Measurements from ENCODE around the gene GSTA4. TPM values are rescaled to one million over a fixed set of nuclear protein-coding genes. Genes with fewer than 3 reads are reported as not detected.

The GSTA4 gene
- total and polyA plus RNA-seq, 10 donors: 8.5 to 23.3 (median 15.0) TPM

GRCh38 chr6:53027131-53027718 is 32.1 kb upstream of the GSTA4 start:
- intact Hi-C loops (cut with DNase I; ENCODE audit: low total_unique reads): no loop called here
- WGBS, 5 donors: 67 to 87% (median 74%) methylated on average over 5 of the region's 5 CpGs
- no peaks in the 10 kb centered on the region for H3K4me1 ChIP-seq

GRCh38 chr6:53026526-53026925 is 31.4 kb upstream of the GSTA4 start:
- intact Hi-C loops (cut with DNase I; ENCODE audit: low total_unique reads): no loop called here
- no peaks in the 10 kb centered on the region for H3K4me1 ChIP-seq
- H3K27ac ChIP-seq: no peak overlapping the region
- no peak for DNase-seq
- H3K4me3 ChIP-seq: no peak overlapping the region
- no peaks in the 10 kb centered on the region for H3K27me3 ChIP-seq (replicated peaks in 1 of 7)
- H3K36me3 ChIP-seq: peaks cover 0 to 83% (median 21%) of the 10 kb centered on the region in 6 donors
- H3K9me3 ChIP-seq: no peaks in the 10 kb centered on the region
- WGBS, 5 donors: 72 to 84% (median 81%) methylated on average over 3 of the region's 3 CpGs
- TF ChIP-seq POLR2AphosphoS5 (IDR thresholded peaks at IDR 0.05): no peak
- TF ChIP-seq CTCF (IDR thresholded peaks at IDR 0.05 in 8 of 11, conservative IDR thresholded peaks at IDR 0.05 in 3 of 11): no peak
- no peak for TF ChIP-seq POLR2A (IDR thresholded peaks at IDR 0.05)

More at GRCh38 chr6:53027131-53027718, 32.1 kb upstream of the GSTA4 start:
- H3K27ac ChIP-seq: no peak overlapping the region
- H3K4me3 ChIP-seq: no peak overlapping the region
- no peak for TF ChIP-seq CTCF (IDR thresholded peaks at IDR 0.05 in 8 of 11, conservative IDR thresholded peaks at IDR 0.05 in 3 of 11)
- no peak for TF ChIP-seq POLR2AphosphoS5 (IDR thresholded peaks at IDR 0.05)
- TF ChIP-seq POLR2A (IDR thresholded peaks at IDR 0.05): no peak
- DNase-seq: no peak
- H3K36me3 ChIP-seq: peaks cover 0 to 90% (median 25%) of the 10 kb centered on the region in 6 donors
- no peaks in the 10 kb centered on the region for H3K9me3 ChIP-seq
- H3K27me3 ChIP-seq (replicated peaks in 1 of 7): no peaks in the 10 kb centered on the region

- intact Hi-C loops (cut with DNase I; ENCODE audit: low total_unique reads): no loop called here
- Histone ChIP-seq H3K4me3 (no peak overlapping the region), H3K27me3 (replicated peaks in 1 of 7) (no peaks in the 10 kb centered on the region), H3K4me1 (no peaks in the 10 kb centered on the region), H3K27ac (no peak overlapping the region), H3K36me3 (peaks cover 0 to 74% (median 14%) of the 10 kb centered on the region in 6 donors), H3K9me3 (no peaks in the 10 kb centered on the region)
- no peak for TF ChIP-seq POLR2AphosphoS5 (IDR thresholded peaks at IDR 0.05)
- no peak for TF ChIP-seq POLR2A (IDR thresholded peaks at IDR 0.05)
- no peak for TF ChIP-seq CTCF (IDR thresholded peaks at IDR 0.05 in 8 of 11, conservative IDR thresholded peaks at IDR 0.05 in 3 of 11)
- DNase-seq: no peak
- 91 to 98% (median 93%) methylated on average over 1 of the region's 1 CpG for WGBS, 5 donors
Observed at GRCh38 chr6:53023323-53023722, 28.2 kb upstream of the GSTA4 start.

GRCh38 chr6:53020005-53020744 is 25.1 kb upstream of the GSTA4 start:
- Histone ChIP-seq H3K4me3 (no peak overlapping the region), H3K27me3 (replicated peaks in 1 of 7) (no peaks in the 10 kb centered on the region), H3K4me1 (no peaks in the 10 kb centered on the region), H3K36me3 (peaks cover 0 to 74% (median 35%) of the 10 kb centered on the region in 6 donors), H3K9me3 (no peaks in the 10 kb centered on the region), H3K27ac (no peak overlapping the region)
- WGBS, 5 donors: 50 to 67% (median 64%) methylated on average over 3 of the region's 3 CpGs
- DNase-seq: no peak
- intact Hi-C loops (cut with DNase I; ENCODE audit: low total_unique reads): no loop called here
- no peak for TF ChIP-seq POLR2AphosphoS5 (IDR thresholded peaks at IDR 0.05)
- no peak for TF ChIP-seq CTCF (IDR thresholded peaks at IDR 0.05 in 8 of 11, conservative IDR thresholded peaks at IDR 0.05 in 3 of 11)
- no peak for TF ChIP-seq POLR2A (IDR thresholded peaks at IDR 0.05)

Data from spleen (tissue), 11 donors.